Cerebellar cortex (tissue), 1 donor: ENCODE results near the gene USH1G.

Experiments
- DNase-seq: peaks from one replicate; pipeline ENCODE4 v3.0.0-alpha.2; 2015; ENCODE audit warnings: low spot score

The USH1G gene

DNA sequence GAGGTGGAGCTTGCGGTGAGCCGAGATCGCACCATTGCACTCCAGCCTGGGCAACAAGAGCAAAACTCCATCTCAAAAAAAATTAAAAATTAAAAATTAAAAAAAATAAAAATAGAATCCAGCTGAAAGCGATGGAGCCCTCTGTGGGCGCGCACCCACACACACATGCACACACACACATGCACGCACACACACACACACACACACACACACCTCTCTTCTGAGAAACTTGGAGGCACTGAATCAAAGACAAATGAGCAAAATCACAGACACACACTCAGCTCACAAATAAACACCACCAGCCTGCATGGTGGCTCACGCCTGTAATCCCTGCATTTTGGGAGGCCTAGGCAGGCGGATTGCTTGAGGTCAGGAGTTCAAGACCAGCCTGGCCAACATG lies 20.0 kb downstream of the USH1G start:
- no peak for DNase-seq

DNA sequence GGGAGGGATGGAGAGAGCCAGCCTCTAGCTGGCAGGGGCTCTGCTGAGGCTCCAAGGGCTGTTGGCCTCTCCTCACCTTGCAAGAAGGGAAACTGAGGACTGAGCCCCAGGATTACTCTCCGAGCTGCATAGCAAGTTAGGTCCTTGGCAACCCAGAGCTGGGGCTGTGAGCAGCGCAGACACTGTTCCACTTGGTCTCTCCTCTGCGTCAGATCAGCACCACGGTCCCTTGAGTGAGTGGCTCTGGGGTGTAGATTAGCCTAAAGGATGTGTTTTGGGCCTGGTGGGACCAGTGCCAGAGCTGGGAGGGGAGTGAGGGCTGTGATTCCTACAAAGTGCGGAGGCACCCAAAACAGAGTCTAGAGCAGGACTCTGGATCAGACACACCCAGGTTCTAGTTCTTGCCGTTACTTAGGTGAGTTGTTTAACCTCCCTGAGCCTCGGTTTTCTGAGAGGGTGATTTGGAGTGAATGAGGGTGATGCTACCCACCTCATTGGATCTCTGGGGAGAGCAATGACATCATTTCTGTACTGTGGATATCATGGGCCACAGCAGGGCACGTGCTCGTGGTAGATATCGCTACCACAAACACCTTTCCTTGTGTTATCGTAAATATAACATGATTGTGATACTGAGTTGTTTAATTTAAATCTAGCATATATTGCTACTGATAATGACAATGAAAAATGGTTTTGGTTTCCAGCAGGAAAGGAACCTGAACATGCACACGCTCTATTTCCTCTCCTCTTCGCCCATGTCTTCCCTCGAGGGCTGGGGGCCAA lies 21.5 kb downstream of the USH1G start:
- DNase-seq = no peak

DNA sequence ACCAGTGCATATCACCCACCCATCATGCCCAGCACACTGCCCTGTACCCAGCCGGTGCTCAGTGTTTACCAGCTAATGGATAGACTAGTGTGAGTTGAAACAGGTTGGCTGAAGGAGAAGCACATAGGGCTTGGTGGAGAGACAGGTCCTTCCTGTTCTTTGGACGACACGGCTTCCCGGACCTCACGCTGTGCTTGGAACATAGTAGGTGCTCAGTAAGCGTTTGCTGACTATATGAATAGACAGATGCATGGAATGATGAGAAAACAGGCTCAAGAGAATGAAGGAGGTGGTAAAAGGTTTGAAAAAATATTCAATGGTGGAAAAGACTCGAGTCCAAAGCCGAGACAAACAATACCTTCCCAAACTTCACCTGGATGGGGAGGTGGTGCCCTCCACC lies 22.8 kb downstream of the USH1G start:
- DNase-seq = no peak

DNA sequence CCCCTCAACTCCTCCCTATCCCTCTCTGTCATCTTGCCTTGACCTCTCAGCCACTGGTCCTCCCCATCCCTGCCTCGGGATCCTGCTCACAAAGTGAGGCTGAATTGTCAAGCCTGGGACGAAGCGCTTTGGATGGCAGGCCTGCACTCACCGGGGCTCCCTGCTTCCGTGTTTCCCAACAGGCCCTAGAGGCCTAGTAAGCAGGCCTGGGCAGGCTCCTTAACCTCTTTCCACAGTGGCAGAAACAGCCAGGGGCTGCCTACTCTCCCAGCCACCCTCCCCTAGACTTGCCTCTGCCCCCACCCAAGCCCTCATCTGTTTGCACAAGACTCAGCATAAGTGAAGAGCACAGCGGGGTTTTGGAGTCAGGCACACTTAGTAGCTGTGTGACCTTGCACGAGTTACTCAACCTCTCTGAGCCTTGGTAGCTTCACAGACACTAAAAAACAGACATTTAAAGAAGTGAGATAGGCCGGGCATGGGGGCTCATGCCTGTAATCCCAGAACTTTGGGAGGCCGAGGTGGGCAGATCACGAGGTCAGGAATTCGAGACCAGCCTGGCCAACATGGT lies 24.6 kb downstream of the USH1G start:
- DNase-seq = no peak

DNA sequence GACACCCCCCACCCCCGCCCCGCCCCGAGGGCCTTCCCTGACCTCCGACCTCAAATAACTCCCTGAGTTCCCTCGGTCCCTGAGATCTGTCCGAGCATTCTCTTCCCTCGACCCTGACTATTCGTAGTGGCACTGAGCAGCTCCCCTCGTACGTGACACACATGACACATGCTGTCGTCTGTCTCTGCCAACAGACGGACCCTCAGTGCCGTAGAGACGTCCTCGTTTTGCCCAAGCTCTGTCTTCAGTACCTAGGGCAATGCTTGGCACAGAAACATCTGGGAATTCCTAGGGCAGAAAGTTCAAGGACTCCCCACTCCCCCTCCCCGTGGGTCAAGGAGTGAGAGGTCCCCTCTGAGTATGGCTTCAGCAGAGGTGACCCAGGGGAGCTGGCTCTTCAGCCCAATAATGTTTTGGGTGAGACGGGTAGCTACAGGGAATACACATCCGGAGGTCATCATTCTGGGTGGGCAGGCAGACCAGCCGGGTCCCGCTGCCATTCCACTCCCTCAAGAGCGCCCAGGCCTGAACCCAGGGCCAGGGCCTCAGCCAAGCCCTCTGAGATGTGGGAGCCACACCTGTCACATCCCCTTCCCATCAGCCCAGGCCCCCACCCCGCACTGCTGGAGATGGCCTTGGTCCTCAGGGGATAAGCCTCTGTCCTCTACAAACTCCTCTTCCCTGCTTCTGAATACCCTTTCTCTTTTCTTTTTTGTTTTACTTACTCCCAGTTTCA lies 29.0 kb downstream of the USH1G start:
- DNase-seq = no peak

DNA sequence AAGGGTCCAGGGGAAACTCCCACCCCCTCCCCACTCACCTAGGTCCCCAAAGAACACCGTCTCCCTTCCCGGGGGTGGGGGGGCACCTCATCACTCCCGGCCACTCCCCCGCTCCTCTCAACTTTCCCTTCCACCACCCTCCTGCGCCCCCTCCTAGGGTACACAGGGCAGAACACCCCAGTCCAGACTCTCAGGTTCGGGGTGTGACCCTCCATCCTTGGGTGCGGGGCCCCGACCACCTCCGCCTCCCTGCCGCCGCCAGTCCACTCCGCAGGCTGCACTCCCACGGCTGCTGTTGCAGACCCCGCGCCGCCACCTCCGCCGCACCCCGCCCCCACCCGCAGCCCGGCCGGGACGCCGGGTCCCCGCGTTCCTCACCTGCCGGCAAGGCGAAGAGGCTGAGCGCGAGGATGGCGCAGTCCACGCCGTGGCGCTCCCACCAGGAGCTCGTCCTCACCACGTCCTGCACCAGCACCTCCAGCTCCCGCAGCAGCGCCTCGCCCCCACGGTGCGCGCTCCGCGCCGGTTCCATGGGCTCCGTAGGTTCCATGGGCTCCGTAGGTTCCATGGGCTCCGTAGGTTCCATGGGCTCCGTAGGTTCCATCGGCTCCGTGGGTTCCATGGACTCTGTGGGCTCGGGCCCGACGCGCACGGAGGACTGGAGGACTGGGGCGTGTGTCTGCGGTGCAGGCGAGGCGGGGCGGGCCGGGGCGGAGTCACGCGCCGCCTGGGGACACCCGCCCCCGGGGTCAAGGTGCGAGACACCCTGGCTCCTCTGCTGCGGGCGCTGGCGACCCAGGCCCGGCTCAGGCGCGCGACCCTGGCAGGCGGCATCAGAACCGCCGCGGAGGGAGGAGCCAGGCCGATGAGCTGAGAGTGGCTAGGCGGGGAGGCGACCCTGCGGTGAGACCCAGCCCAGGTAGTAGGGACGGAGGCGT lies 29.8 kb downstream of the USH1G start, which contains the start of gene FADS6:
Gene FADS6, minus strand, starts transcription at position 660 of the 938 bp plus-strand sequence. Its CDS starts 38 bp downstream, at position 622.
- DNase-seq = peak; percentile 27

DNA sequence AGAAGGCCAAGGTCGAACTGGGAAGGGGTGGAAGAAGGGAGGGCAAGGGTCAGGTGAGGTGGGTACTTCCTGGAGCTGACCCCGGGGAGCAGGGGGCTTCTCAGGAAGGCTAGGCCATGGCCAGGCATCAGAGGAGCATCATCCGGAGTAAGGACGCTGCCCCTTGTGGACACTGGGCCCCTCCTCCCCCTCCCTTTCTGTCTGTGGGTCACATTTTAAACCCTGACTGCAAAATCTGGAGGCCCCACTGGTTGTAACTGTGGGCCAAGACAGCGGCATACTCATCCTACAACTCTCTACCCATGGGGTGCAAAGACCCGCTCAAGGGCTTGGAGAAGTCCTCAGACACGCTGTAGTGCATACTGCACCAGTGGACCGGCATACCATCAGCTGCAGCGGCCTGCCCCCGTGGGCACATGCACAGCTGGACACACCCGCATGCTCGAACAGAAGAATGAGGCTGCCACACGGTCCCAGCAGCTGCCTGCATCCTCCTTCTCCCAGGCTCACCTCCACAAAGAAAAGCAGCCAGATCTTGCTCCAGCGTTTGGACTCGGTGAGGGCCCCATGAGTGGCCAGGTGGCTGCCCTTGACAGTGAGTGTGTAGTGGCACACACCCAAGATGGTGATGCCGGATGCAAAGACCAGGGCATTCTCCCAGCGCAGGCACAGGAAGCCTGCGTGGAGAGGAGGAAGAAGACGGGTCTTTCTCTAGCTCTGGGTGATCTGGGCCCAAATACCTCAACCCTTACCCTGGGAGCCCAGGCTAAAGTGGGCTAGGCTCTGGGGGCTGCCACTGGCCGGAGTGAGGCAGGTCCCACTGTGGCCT lies 30.8 kb downstream of the USH1G start:
- DNase-seq = peak; percentile 80

DNA sequence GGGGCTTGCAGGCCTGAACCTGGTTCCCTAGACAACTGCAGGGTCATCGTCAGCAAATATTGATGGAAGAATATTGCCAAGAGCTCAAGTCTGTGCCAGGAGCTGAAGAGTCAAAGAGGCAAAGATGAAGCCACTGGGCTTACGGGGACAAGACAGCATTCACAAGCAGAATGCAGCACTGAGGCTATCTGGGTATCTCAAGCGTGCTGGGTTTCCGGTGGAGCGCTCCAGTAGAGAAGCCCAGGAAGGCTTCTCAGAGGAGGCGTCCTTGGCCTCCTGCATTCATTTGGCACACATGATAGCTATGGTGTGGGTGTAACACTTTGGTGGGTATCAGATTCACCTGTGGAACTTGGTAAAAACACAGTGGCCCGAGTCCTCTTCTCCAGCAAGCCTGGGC lies 32.5 kb downstream of the USH1G start:
- DNase-seq = no peak

DNA sequence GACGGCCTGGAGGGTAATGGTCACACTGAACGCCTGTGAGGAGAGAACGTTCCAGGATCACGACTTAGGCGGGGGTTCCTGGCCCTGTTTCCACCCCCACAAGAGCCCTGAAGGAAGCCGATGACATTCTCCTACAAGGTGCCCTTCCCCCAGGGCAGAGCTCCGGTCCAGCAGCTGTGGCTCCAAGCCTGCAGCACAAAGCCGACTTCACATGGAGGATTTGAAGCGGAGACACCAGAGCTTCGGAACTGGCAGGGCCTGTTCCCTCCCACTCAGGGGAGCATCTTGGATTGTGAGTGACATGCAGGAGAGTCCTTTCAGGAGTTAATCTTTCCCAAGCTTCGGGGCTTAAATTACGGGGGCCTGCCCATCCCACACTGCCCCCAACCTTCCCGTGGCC lies 34.6 kb downstream of the USH1G start:
- DNase-seq = no peak

DNA sequence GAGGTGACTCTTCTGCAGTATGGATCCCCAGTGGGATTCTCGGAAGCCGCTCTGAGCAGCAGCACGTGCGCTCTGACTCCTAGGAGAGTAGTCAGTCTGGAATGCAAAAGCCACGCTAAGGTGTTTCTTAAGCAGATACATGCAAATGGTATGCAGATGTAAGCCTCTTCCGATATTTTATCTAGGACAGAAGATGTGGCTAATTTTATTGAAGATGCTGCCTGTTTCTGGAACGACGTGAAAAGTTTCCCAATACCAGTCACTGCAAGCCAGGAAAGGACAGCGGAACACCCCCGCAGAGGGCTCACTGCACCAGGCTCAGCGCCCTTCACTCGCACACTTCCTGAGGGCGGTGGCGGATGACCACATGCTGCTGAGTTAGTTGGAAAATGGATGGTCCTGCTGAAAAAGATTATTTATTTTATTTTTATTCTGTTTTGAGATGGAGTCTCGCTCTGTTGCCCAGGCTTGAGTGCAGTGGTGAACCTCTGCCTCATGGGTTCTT lies 39.8 kb downstream of the USH1G start:
- no peak for DNase-seq

DNA sequence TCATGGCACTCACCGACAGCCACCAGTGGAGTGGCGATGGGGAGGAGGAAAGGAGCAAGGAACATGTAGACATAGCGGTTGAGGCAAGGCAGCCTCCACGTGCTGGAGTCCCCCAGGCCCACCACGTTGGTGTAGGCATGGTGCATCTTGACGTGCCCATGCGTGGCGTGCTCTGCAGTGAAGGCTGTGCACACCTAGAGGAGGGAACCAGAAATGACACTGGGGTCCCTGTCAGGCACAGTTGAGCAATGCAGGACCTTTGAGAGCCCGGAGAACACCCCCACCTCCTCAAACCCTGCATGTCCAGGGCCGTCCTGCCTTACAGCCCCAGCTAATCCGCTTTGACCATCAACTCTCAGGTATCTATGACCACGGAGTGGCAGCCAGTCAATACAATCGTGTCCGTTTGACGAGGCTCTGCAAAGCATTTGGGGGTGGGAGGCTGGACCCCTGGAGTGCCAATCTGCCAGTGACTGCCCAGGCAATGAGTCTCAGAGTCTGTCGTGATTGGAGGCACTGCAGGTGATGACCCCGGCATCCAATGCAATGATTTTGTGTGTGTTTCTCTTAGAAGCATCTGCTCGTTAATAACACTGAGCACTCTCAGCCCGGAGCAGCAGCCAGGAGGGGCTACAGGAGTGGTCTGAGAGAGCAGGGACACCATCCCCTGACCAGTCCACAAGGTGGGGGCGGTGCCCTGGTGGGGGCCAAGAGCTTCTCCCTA lies 40.4 kb downstream of the USH1G start:
- DNase-seq = no peak

DNA sequence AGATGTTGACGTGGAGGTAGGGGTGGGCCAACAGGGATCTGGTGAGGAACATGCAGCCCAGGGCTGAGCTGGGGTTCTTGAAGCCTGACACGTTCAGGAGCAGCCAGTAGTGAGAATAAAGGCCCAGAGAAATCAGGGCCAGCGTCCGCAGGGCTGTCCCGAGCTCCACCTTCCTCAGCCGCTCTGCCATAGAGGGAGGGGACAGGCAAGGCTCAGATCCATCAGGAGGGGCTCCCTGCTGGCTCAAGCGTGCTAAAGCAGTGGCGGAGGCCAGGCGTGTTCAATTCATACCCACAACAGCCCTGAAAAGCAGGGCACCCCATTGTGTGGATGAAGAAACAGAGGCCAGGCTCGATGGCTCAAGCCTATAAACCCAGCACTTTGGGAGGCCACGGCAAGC lies 42.0 kb downstream of the USH1G start:
- no peak for DNase-seq

DNA sequence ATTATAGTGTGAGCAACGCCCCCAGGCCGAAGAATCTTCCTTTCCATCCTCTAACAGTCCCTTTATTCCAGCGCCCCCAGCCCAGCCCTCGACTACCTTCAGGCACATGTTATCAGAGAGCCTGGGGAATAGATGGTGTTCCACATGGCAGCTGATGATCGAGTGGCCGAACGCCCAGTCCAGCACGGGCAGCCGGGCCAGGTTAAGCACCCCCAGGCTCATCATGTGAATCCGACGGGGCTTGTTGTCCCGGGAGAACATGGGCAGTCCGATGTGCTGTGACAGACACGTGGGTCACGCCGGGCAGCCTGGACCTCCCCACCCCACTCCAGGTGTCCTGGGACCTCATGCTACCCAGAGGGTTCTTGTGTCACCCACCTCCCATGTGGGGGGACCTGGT lies 43.7 kb downstream of the USH1G start:
- DNase-seq = no peak

DNA sequence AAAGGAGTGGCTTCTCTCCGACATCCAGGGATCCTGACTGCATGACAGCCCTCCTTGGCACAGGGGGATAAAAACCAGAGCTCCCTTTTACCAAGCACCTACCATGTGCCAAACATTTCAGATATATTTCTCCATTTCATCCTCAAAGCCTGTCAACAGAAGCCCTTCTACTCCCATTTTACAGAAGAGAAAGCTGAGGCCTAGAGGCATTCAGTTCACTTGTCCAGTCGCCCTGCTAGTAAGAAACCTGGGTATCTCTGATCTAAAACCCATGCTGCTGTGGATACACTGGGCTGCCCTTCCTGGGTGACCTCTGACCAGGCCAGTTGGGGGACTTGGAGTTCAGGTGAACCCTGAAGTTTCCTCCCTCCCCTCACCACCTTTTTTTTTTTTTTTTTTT lies 44.4 kb downstream of the USH1G start:
- DNase-seq = no peak

DNA sequence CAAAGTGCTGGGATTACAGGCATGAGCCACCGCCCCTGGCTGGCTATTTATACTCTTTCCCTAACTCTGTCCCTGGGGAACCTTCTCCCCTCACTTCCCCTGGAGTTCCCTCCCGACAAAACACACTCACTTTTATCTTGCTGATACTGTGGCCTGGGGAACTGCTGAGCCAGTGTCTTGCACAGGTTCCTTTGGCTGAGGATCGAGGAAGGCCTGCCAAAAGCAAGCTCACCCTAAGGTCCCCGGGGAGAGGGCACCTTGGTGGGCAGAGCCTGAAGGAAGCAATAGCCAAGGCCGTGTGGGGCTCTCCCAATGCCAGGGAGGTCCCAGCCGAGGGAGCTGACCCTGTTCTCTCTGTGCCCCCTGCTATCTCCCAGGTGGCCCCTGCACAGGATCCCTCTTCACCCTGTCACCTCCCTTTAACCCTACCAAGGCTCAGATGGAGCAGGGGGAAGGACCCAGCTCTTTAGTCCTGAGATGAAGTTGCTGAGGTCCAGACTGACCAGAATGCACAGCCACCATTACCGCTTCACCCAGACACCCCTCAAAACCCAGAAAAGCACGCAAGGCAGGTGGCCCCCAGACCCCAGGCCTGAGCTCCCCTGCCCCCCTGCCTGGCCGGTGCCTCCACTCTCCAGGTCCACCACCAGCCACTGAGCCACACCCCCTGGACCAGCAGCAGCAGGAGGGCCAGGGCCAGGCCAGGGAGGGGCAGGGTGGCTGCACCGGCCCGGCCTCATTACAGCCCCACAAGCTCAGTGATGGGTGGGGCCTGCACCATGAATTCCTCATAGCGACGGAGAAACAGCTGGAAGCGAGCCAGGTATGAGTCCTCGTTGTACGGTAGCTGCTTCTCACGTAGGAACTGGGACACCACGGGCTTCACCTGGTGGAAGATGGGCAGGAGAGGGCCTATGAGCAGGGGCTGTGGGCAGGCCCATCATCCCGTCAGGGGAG lies 45.2 kb downstream of the USH1G start:
- no peak for DNase-seq

DNA sequence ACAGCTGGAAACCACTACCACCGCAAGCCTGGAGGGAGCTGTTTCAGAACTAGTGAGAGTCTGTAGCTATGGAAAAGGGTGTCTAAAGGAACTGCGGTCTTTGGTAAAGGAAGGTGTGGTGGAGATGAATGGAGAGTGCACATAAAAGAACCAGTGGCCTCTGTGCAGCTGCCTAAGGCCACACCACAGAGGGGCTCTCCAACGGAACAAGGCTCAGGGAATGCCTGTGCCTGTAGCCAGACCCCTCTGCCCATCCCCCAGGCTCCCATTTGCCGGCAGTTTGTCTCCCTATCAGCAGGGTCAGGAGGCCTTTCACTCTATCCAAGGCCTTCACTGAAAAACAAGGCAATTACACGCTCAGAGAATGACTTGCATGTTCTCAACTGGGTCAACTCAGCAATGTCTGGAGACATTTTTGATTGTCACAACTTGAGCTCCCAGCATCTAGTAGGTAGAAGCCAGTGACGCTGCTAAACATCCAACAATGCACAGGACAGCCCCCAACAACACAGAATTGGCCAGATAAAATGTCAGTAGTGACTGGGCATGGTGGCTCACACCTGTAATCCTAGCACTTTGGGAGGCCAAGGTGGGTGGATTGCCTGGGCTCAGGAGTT lies 47.0 kb downstream of the USH1G start:
- DNase-seq = no peak

DNA sequence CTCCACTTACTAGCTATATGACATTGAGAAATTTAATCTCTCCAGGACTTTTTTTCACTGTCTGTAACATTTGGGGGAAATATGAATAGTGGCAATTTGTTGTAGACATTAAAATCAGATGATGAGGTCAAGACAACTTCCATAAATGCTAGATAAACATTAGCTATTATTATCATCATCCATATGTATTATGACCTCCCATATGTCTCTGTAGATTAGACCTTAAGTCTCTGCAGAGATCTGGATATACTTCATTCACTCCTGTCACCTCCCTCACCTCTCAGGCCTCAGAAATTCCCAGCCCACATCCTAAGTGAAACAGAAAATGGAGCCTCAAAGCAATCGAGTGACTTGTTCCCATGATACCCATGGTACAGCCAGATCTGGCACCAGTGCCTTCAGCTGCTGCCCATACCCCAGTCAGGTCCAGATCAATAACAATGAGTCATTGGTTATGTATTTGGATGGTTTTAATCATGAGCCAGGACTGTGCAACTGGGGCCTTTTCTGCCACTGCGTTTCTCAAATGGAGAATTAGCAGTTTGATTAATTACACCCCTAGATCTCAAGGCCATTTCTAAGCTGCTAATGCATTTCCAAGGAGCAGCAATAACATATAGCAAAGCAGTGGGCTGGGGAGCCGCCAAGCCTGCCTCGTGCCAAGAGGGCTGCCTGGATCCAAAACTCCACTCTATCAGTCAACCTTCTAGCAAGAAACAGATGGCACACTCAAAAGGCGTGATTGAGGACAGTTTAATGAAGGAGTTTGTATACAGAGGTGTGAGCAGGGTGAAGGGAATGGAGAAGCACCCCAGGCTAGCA lies 47.7 kb downstream of the USH1G start:
- DNase-seq = no peak

DNA sequence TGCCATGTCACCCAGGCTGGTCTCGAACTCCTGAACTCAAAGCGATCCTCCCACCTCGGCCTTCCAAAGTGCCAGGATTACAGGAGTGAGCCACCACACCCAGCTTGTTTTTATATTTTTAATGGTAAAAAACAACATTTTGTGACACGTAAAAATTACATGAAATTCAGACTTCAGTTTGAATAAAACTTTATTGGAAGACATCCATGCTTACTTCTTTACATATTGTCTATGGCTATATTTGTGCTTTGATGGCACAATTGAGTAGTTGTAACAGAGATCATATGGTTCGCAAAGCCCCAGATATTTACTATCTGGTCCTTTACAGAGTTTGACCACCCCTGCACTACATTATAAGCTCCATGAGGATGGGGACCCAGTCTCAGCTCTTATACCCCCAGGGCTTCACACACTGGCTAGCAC lies 48.4 kb downstream of the USH1G start:
- DNase-seq = no peak
